SK-MEL-5 (cell line): ENCODE measurements around the gene DKKL1. TPM values are rescaled to one million over a fixed set of nuclear protein-coding genes. Genes with fewer than 3 reads are reported as not detected.

ENCODE experiments used
- DNase-seq: peaks from one replicate; pipeline ENCODE4 v3.0.0-alpha.2; 2016; ENCODE audit warnings: low read depth, low spot score
- in situ Hi-C: cut with HindIII; loops from 2 replicates; pipeline ENCODE4 v1.10.0; 2016; ENCODE audit warnings: low sequenced_read_pairs, high pct_unique_total_duplicates, low pct_unique_long_range_greater_than_20kb
- total RNA-seq: library from RNA; depleted of rRNA; stranded (reverse); fragments of >200 nt; shearing (Covaris generic); gene quantifications from 2 replicates; pipeline ENCODE4 v1.2.3, GENCODE V29; 2014

The DKKL1 gene
- total RNA-seq, 1 experiment from 2014 or later = 0.53 TPM

- DNase-seq = no peak
- in situ Hi-C loops = no loop called here
Observed at GRCh38 chr19:49383599-49383998, 19.9 kb downstream of the DKKL1 start.

DNA sequence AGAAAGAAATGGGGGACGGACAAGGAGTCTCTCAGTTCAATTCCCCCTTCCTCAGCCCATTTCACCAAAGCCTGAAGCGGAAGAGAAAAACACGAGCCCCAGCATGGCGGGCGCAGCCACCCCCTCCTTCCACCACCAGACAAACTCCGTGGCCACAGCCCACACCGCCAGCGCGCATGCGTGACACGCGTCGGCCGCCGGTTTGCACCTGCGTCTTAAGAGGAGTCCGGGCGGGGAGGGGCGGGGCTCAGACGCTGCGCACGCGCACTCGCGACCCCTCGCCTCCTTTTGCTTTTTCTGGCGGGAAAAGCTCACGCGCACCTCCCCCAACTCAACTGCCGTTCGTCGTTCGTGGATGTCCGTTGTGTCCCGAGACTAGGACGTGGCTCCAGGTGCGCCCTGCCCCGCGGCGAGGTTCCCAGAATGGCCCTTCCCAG lies 24.3 kb downstream of the DKKL1 start, which contains the start of gene KASH5:
Gene KASH5, plus strand, starts transcription at position 314 of the 437 bp plus-strand sequence. CDS start 2,635 bp downstream, outside the sequence.
- peak; percentile 93 for DNase-seq

DNA sequence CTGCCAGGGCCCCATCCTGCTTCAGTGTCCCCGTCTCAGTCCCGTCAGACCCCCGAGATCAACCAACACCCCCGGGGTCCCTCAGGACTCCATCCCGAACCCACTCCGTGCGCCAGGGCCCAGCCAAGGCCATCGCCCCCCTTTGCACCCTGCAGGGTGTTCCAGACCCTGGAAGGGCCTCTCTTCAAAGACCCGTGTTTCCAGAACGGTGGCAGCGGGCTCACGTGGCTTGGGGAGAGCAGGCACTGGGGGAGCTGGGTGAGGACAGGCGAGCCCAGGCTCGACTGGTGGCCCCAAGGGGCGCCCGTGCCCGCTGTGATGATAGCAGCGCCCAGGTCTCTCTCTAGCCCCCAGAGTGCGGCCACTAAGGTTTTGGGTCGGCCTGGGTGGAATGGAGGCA lies 25.7 kb downstream of the DKKL1 start:
- in situ Hi-C loops = no loop called here

More for the DNA sequence above, 24.3 kb downstream of the DKKL1 start, which contains the start of gene KASH5:
- in situ Hi-C loops = no loop called here

DNA sequence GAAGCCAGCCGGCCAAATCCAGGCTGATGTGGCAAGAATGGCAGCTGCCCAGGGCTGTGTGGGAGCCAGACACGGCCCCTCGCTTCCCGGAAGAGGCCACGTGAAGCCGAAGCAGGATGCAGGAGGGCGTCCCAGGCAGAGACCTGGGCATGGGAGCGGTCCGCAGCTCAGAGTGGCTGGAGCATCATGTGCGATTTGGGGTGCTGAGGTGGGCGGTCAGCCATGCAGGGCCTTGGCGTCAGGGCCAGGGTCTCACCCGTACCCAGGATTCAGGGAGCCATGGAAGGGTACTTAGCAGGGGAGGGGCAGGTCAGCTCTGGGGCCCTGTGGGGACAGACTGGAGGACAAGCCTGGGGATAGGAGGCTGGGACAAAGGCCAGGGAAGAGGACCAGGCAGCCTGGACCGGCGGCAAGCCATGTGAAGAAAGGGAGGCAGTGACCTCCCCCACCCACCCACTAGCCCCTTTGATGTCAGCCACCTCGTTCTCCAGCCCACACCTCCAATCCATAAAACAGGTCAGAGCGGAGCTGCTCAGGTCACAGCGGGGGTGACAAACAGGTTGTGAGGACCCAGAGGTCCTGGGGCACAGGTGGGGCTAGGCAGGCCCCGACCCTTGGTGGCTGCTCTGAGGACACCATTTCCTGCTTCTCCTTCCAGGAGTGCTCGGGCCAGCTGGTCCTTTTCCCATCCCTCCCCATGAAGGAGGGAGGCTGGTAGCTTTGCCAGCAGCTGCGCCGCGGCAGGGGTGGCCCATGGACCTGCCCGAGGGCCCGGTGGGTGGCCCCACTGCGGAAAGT lies 26.7 kb downstream of the DKKL1 start:
- in situ Hi-C loops = no loop called here
- DNase-seq = no peak

More for the DNA sequence above, 25.7 kb downstream of the DKKL1 start:
- DNase-seq = no peak

- in situ Hi-C loops = no loop called here
- no peak for DNase-seq
Observed at GRCh38 chr19:49390929-49391359, 27.3 kb downstream of the DKKL1 start.

DNA sequence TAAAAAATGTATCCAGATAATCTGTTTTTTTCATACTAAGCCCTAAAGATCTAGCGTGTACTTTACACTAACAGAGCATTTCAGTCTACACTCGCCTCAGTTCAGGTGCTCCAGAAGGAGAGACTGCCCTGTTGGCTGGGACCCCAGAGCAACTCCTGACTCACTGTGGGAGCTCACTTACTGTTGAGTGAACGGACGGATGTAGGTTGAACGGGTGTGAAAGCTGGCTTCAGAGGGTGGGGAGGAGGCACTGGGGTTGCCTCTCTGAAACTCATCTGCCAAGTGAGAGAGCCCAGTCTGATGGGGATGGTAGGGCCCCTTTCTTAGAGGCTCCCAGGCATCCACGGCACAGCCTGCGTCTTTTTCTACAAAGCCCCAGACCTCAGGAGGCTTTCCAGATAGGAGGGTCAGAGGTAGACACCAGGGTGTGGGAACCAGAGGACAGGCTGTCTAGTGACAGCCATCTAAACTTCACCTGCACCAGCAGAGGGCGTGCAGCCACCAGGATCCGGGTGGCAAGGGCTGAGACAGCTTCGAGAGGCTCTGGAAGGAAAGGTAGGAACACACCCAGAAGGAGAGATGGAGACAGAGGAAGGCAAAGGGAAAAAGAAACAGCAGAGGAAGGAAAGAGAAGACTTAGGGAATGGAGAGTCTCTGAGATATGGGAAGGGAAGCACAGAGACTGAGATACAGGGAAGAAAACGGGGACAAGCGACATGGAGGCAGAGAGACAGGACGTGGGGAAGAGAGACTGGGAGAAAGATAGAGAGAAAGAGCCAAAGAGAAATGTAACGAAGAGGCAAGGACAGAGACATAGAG lies 28.1 kb downstream of the DKKL1 start:
- in situ Hi-C loops = no loop called here
- peak; percentile 82 for DNase-seq

- in situ Hi-C loops = no loop called here
- no peak for DNase-seq
Observed at GRCh38 chr19:49393881-49394280, 30.2 kb downstream of the DKKL1 start.

DNA sequence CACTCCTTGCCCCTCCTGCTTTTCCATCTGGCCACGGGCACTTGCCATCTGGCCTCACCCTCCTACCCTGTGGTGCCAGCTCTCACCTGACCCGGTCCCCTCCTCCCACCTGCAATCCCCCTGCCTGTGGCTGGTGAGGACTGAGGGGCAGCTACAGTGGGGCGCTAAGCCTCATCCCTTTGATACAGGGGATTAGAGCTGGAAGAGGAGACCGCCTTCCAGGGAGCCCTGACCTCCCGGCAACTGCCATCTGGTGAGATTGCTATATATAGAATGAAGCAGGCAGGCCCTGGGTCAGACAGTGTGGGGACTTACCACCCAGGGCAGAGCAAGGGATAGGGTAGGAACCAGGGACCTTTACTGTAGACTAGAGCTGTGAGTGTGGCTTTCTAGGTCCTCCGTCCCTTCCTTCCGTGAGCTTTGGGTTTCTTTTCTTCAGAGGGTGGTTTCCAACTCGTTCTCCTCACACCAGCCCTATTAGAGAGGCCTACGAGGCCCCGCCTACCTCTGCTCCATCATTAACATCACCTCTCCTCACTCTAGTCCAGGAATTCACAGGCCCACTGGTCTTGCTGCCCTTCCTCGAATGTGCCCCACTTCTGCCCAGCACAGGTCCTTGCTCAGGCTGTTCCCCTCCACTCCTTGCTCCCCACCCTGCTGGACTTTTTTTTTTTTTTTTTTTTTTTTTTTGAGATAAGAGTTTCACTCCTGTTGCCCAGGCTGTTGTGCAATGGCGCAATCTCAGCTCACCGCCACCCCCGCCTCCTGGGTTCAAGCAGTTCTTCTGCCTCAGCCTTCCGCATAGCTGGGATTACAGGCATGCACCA lies 32.1 kb downstream of the DKKL1 start:
- in situ Hi-C loops = no loop called here
- no peak for DNase-seq

DNA sequence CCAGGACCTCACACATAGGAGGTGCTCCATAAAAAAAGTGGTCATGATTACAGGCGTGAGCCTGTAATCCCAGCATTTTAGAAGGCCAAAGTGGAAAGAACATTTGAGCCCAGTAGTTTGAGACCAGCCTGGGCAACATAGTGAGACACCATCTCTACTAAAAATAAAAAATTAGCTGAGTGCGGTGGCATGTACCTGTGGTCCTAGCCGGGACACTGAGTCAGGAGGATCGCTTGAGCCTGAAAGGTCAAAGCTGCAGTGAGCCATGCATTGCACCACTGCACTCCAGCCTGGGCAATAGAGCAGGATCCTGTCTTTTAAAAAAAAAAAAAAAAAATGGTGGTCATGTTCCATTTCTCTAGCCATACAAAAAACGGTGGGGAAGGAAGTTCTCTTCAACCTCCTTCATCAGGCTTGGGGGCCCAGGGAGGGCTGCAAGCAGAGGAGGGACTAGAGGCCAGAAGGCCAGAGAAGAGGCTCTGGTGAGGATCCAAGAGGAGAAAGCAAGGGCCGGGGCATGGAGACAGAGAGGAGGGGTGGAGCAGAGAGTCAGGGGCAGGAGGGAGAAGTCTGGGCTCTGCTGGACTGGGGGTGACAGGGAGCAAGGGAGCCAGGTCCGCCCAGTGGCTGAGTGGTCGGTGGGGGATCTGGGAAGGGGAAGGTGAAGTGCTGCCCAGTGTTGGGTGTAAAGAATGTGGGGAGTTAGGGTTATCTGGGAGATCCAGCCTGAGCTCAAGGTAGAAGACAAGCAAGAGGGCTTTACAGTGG lies 33.2 kb downstream of the DKKL1 start:
- no peak for DNase-seq
- in situ Hi-C loops = no loop called here

DNA sequence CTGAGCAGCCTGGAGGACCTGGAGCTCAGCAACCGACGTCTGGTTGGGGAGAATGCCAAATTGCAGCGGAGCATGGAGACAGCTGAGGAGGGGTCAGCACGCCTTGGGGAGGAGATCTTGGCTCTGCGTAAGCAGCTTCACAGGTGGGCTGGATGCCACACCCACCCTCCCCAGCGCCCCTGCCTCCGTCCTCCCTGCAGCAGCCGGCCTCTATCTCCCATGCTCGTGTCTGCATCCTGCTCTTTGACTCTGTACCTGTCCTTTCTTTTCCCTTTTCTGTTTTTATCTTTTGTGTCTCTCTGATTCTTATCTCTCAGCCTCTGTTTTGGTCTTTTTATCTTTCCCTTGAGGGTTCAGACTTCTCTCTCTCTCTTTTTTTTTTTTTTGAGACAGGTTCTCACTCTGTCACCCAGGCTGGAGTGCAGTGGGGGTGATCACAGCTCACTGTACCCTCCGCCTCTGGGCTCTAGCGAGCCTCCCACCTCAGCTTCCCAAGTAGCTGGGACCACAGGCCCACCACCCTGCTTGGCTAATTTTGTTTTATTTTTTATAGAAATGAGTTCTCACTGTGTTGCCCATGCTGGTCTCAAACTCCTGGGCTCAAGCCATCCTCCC lies 34.4 kb downstream of the DKKL1 start:
- in situ Hi-C loops = no loop called here
- no peak for DNase-seq

- in situ Hi-C loops = no loop called here
- DNase-seq = no peak
Observed at GRCh38 chr19:49398931-49399330, 35.3 kb downstream of the DKKL1 start.

GRCh38 chr19:49400029-49400428 lies 36.4 kb downstream of the DKKL1 start:
- in situ Hi-C loops = no loop called here
- DNase-seq = no peak

DNA sequence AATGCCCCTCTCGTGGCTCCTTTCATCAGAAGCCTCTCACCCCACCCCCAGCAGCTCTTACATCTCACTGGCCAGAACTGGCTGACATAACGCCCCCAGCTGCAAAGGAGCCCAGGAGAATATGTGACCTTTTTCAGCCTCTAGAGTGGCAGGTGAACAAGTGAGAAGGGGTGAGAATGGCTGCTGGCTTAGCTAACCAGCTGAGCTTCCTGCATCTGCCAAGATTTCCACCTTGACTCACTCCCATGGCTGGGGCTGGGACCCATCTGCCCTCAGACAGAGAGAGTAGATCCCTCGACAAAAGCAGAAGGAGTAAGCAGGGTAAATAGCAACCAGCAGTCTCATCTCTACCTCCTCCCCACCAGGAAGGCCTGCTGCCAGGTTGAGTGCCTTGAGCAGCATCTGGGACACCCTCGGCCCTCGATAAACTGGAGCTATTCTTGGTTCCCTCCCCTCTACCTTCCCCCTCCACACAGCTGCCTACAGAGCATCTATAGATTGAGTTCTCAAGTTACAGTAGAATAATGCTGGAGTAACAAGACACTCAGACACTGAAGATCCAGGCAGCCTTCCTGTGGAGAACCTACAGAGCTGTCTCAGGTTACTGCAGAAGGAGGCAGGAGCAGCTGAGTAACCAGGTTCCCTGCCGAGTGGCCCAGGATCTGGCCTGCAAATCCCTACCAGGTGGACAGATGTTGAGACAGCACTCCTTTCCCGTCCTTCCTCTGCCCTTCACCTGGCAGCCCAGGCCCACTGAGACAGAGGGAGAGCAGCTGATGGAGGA lies 39.9 kb downstream of the DKKL1 start:
- in situ Hi-C loops = no loop called here
- no peak for DNase-seq

GRCh38 chr19:49407079-49407478 lies 43.4 kb downstream of the DKKL1 start:
- in situ Hi-C loops = no loop called here
- no peak for DNase-seq

DNA sequence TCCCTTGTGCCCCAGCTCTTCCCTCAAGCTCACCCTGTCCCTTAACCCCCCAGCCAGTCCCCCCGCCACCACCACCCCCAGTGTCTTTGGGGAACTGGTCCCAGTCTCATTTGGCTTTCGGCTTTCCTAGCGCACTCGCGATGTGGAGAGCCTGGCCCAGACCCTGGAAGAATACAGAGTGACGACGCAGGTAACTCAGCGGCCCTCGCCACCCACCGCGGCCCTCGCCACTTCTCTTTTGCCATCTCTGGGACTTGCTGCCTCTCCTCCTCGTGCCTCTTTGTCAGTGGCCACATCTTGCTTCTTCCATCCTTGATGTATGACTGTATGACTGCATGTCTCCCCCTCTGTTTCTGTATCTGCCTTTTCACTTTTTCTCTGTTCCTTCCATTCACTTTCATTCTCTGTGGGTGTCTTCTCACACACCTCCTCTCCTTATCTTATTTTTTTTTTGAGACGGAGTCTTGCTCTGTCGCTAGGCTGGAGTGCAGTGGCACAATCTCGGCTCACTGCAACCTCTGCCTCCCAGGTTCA lies 43.9 kb downstream of the DKKL1 start:
- DNase-seq = no peak
- in situ Hi-C loops = no loop called here
